ENCODE data around the gene OBSCN.
"Not testable (repeated sequence)": the region's sequence is repeated elsewhere in the genome, so short reads cannot be mapped to it uniquely, and the experiment has no call there.

OBSCN gene

GRCh38 chr1:228242409-228242808 is 34.6 kb downstream of the OBSCN start:
- DNase-seq (ENCODE audit: low read depth) = no peak
- H3K4me3 ChIP-seq (ENCODE audit: low read depth, low read length) = no peak overlapping the region
- TF ChIP-seq, protein P1, sequence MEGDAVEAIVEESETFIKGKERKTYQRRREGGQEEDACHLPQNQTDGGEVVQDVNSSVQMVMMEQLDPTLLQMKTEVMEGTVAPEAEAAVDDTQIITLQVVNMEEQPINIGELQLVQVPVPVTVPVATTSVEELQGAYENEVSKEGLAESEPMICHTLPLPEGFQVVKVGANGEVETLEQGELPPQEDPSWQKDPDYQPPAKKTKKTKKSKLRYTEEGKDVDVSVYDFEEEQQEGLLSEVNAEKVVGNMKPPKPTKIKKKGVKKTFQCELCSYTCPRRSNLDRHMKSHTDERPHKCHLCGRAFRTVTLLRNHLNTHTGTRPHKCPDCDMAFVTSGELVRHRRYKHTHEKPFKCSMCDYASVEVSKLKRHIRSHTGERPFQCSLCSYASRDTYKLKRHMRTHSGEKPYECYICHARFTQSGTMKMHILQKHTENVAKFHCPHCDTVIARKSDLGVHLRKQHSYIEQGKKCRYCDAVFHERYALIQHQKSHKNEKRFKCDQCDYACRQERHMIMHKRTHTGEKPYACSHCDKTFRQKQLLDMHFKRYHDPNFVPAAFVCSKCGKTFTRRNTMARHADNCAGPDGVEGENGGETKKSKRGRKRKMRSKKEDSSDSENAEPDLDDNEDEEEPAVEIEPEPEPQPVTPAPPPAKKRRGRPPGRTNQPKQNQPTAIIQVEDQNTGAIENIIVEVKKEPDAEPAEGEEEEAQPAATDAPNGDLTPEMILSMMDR (IDR thresholded peaks at IDR 0.05; ENCODE audit: control insufficient read depth, extremely low read depth, insufficient read depth) = no peak

- TF ChIP-seq, protein P1 (IDR thresholded peaks at IDR 0.05; ENCODE audit: control insufficient read depth, extremely low read depth, insufficient read depth) = no peak
These were observed 35.2 kb downstream of the OBSCN start for GRCh38 chr1:228243093-228243492.

GRCh38 chr1:228243989-228244388 is 36.1 kb downstream of the OBSCN start:
- not testable (repeated sequence) for DNase-seq (ENCODE audit: low read depth); H3K4me3 ChIP-seq (ENCODE audit: low read depth, low read length)

More at GRCh38 chr1:228243093-228243492, 35.2 kb downstream of the OBSCN start:
- DNase-seq (ENCODE audit: low read depth) = no peak
- H3K4me3 ChIP-seq (ENCODE audit: low read depth, low read length) = no peak overlapping the region

DNA sequence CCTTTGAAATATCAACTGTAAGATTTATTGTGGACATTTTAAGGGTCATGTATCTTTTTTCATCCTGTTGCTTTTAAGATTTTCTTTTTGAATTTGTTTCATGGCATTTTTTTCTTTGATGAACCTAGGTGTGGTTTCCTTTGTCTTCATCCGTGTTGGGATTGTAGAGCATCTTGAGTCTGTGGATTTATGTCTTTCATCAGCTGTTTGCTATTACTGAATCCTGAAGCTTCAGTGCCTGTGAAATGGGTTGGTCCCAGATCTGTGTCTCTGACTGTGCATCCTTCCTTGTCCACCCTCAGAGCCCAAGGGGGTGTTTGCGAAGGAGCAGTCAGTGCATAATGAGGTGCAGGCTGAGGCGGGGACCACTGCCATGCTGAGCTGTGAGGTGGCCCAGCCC is 37.3 kb downstream of the OBSCN start:
- H3K4me3 ChIP-seq (ENCODE audit: low read depth, low read length) = no peak overlapping the region
- no peak for DNase-seq (ENCODE audit: low read depth)
- TF ChIP-seq, protein P1 (IDR thresholded peaks at IDR 0.05; ENCODE audit: control insufficient read depth, extremely low read depth, insufficient read depth) = no peak

GRCh38 chr1:228246216-228246900 is 38.5 kb downstream of the OBSCN start:
- TF ChIP-seq, protein P1 (IDR thresholded peaks at IDR 0.05; ENCODE audit: control insufficient read depth, extremely low read depth, insufficient read depth) = no peak
- H3K4me3 ChIP-seq (ENCODE audit: low read depth, low read length) = no peak overlapping the region

GRCh38 chr1:228249513-228250305 is 41.9 kb downstream of the OBSCN start:
- no peak for DNase-seq (ENCODE audit: low read depth)
- TF ChIP-seq, protein P1 (IDR thresholded peaks at IDR 0.05; ENCODE audit: control insufficient read depth, extremely low read depth, insufficient read depth) = no peak
- H3K4me3 ChIP-seq (ENCODE audit: low read depth, low read length) = no peak overlapping the region

More at GRCh38 chr1:228246216-228246900, 38.5 kb downstream of the OBSCN start:
- no peak for DNase-seq (ENCODE audit: low read depth)

DNA sequence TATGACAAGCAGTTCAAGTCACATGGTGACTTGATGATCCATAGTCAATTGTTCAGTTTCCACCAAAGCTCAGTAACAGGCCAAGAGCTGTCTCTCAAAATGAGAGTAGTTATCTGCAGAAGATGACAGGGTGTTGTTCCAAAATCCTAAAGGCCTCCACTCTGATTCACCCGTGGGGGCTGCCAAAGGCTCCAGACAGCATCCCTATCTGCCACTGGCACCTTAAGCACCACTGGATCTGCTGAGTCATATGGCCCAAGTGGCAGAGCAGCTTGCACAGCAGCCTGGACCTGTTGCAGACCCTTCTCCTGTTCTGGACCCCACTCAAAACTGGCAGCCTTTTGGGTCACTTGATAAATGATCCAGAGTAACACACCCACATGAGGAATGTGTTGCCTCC is 44.6 kb downstream of the OBSCN start:
- not testable (repeated sequence) for H3K4me3 ChIP-seq (ENCODE audit: low read depth, low read length); DNase-seq (ENCODE audit: low read depth)

All from LNCaP clone FGC (cell line).